ENCODE data around the gene TMEM37.

TMEM37 gene

GRCh38 chr2:119407430-119408220 lies 24.0 kb upstream of the TMEM37 start:
- DNase-seq (ENCODE audit: low read depth, low spot score): peak; percentile 65
- TF ChIP-seq CTCF (IDR thresholded peaks at IDR 0.05; ENCODE audit: low read depth, low read length): peak; percentile 75
- in situ Hi-C loops (cut with HindIII; ENCODE audit: low sequenced_read_pairs): no loop called here
- H3K4me3 ChIP-seq (ENCODE audit: low read depth, low read length): no peak overlapping the region

- DNase-seq (ENCODE audit: low read depth, low spot score): no peak
- in situ Hi-C loops (cut with HindIII; ENCODE audit: low sequenced_read_pairs): no loop called here
- TF ChIP-seq CTCF (IDR thresholded peaks at IDR 0.05; ENCODE audit: low read depth, low read length): no peak
- no peak overlapping the region for H3K4me3 ChIP-seq (ENCODE audit: low read depth, low read length)
Observed at GRCh38 chr2:119408221-119408619, 23.4 kb upstream of the TMEM37 start.

- DNase-seq (ENCODE audit: low read depth, low spot score): no peak
- TF ChIP-seq CTCF (IDR thresholded peaks at IDR 0.05; ENCODE audit: low read depth, low read length): no peak
- in situ Hi-C loops (cut with HindIII; ENCODE audit: low sequenced_read_pairs): no loop called here
- no peak overlapping the region for H3K4me3 ChIP-seq (ENCODE audit: low read depth, low read length)
Observed at GRCh38 chr2:119409506-119409905, 22.1 kb upstream of the TMEM37 start.

GRCh38 chr2:119414894-119415293 lies 16.8 kb upstream of the TMEM37 start:
- in situ Hi-C loops (cut with HindIII; ENCODE audit: low sequenced_read_pairs): no loop called here
- TF ChIP-seq CTCF (IDR thresholded peaks at IDR 0.05; ENCODE audit: low read depth, low read length): no peak
- no peak for DNase-seq (ENCODE audit: low read depth, low spot score)
- no peak overlapping the region for H3K4me3 ChIP-seq (ENCODE audit: low read depth, low read length)

- TF ChIP-seq CTCF (IDR thresholded peaks at IDR 0.05; ENCODE audit: low read depth, low read length): no peak
- DNase-seq (ENCODE audit: low read depth, low spot score): no peak
- no peak overlapping the region for H3K4me3 ChIP-seq (ENCODE audit: low read depth, low read length)
- in situ Hi-C loops (cut with HindIII; ENCODE audit: low sequenced_read_pairs): no loop called here
Observed at GRCh38 chr2:119415630-119416029, 16.0 kb upstream of the TMEM37 start.

- H3K4me3 ChIP-seq (ENCODE audit: low read depth, low read length): no peak overlapping the region
- in situ Hi-C loops (cut with HindIII; ENCODE audit: low sequenced_read_pairs): no loop called here
- no peak for DNase-seq (ENCODE audit: low read depth, low spot score)
- no peak for TF ChIP-seq CTCF (IDR thresholded peaks at IDR 0.05; ENCODE audit: low read depth, low read length)
Observed at GRCh38 chr2:119416299-119416923, 15.2 kb upstream of the TMEM37 start.
